Endothelial cell of umbilical vein (primary cell): ENCODE measurements around the gene USP48. TPM values are rescaled to one million over a fixed set of nuclear protein-coding genes. Genes with fewer than 3 reads are reported as not detected.

Experiments used
- BruUV-seq: library from RNA; stranded (reverse); fragments of 400-500 nt; replicated peaks from 2 replicates; lab custom pipeline; 2021; lab: Mats Ljungman, UMichigan
- CTCF ChIA-PET: fragments of 300-600, 350-600 bp; sonication (Branson Sonifier 250); formaldehyde crosslinking; loops from one replicate; lab custom pipeline; 2021; ENCODE audit warnings: antibody characterized with exemption, inconsistent platforms; lab: Charles Lee
- POLR2A ChIA-PET: fragments of 300-600, 350-600 bp; sonication (Branson Sonifier 250); formaldehyde crosslinking; loops from one replicate; lab custom pipeline; 2021; ENCODE audit warnings: antibody characterized with exemption, inconsistent platforms; lab: Charles Lee
- DNase-seq: peaks from one replicate; pipeline ENCODE4 v3.0.0-alpha.2; 2011; ENCODE audit warnings: low read depth, low spot score
- FAIRE-seq: peaks from 2 replicates; lab custom pipeline; 2011; peaks lifted over from hg19 to GRCh38; lab: Jason Lieb, UNC
- H2AFZ ChIP-seq: 2 replicates; pipeline ENCODE4 v1.6.0; 2012; ENCODE audit warnings: low read depth, low read length, control low read depth, inconsistent platforms
- H3K27ac ChIP-seq: 2 replicates; pipeline ENCODE4 v1.5.1; 2011; ENCODE audit warnings: low read depth, mild to moderate bottlenecking, control low read depth, low read length, moderate library complexity; ENCODE audit not compliant: insufficient read depth
- H3K27me3 ChIP-seq, 2 experiments: 2 replicates each; pipeline versions ENCODE4 v1.6.0 to v1.6.1; 2011; ENCODE audit warnings: low read length in 2 of 2, mixed read lengths in 1 of 2; ENCODE audit not compliant: control insufficient read depth in 2 of 2, insufficient read depth in 2 of 2
- H3K36me3 ChIP-seq, 2 experiments: 2 replicates in 1 of 2; 3 replicates in 1 of 2; pipeline ENCODE4 v1.5.1; 2011; ENCODE audit warnings: low read length in 2 of 2, mild to moderate bottlenecking in 1 of 2, moderate library complexity in 1 of 2; ENCODE audit not compliant: control insufficient read depth in 2 of 2, insufficient read depth in 2 of 2; ENCODE audit errors: extremely low read depth in 1 of 2
- H3K4me1 ChIP-seq: 3 replicates; pipeline ENCODE4 v1.5.1; 2011; ENCODE audit warnings: mild to moderate bottlenecking, low read length; ENCODE audit not compliant: control insufficient read depth, insufficient read depth; ENCODE audit errors: extremely low read depth
- H3K4me2 ChIP-seq: 2 replicates; pipeline ENCODE4 v1.6.1; 2011; ENCODE audit warnings: low read length, control low read depth, mixed read lengths; ENCODE audit not compliant: insufficient read depth
- H3K4me3 ChIP-seq, 3 experiments: fragments of 200-600 bp in 1 of 3; sonication (generic), shearing (Covaris generic) in 1 of 3; replicated peaks in 1 of 3; 2 replicates each; pipeline ENCODE4 v1.5.1; 2011 to 2016; ENCODE audit warnings: control low read depth in 3 of 3, low read length in 3 of 3, mild to moderate bottlenecking in 2 of 3, inconsistent platforms in 1 of 3, low read depth in 1 of 3, moderate library complexity in 1 of 3; ENCODE audit not compliant: insufficient read depth in 1 of 3
- H3K79me2 ChIP-seq: 2 replicates; pipeline ENCODE4 v1.6.0; 2012; ENCODE audit warnings: low read length, inconsistent platforms; ENCODE audit not compliant: control insufficient read depth, insufficient read depth
- H3K9ac ChIP-seq: replicated peaks from 2 replicates; pipeline ENCODE3; 2011; ENCODE audit warnings: low read length, control low read depth; ENCODE audit not compliant: insufficient read depth; ENCODE audit errors: extremely low read depth
- H3K9me1 ChIP-seq: replicated peaks from 3 replicates; pipeline ENCODE4 v1.6.0; 2011; ENCODE audit warnings: mild to moderate bottlenecking, low read length; ENCODE audit not compliant: control insufficient read depth, insufficient read depth; ENCODE audit errors: extremely low read depth
- H3K9me3 ChIP-seq: replicated peaks from 2 replicates; pipeline ENCODE4 v1.5.1; 2012; ENCODE audit warnings: low read length, inconsistent platforms; ENCODE audit not compliant: control insufficient read depth, insufficient read depth
- H4K20me1 ChIP-seq: replicated peaks from 2 replicates; pipeline ENCODE3; 2011; ENCODE audit warnings: mild to moderate bottlenecking, low read length; ENCODE audit not compliant: control insufficient read depth, insufficient read depth; ENCODE audit errors: extremely low read depth
- CTCF ChIP-seq, 2 donors: IDR thresholded peaks; 1 replicate in 1 of 2; 2 replicates in 1 of 2; pipeline ENCODE4 v1.5.1; 2011; ENCODE audit warnings: low read length in 2 of 2, mild to moderate bottlenecking in 2 of 2, moderate library complexity in 2 of 2, control low read depth in 1 of 2, inconsistent platforms in 1 of 2, low read depth in 1 of 2; ENCODE audit not compliant: insufficient read depth in 1 of 2; ENCODE audit errors: extremely low read depth in 1 of 2
- POLR2A ChIP-seq: IDR thresholded peaks from 2 replicates; pipeline ENCODE4 v1.6.1; 2012; ENCODE audit warnings: low read depth, mild to moderate bottlenecking, control low read depth, low read length
- POLR2AphosphoS5 ChIP-seq: IDR thresholded peaks from 2 replicates; pipeline ENCODE4 v1.6.1; 2012; ENCODE audit warnings: low read depth, mild to moderate bottlenecking, control low read depth, low read length, moderate library complexity; ENCODE audit not compliant: insufficient read depth
- dilution Hi-C: fragments of 300-500 bp; cut with MboI; formaldehyde crosslinking; loops from one replicate; pipeline ENCODE4 v1.15.0; 2019; ENCODE audit warnings: low sequenced_read_pairs; ENCODE audit not compliant: extremely low pct_ligation_motif_present
- intact Hi-C: fragments of 100-400 bp; cut with micrococcal nuclease; formaldehyde crosslinking; loops from one replicate; pipeline ENCODE4 v1.10.0; 2022
- polyA plus RNA-seq, 4 experiments: library from polyadenylated mRNA; depleted of rRNA in 3 of 4; stranded (reverse) in 3 of 4; unstranded in 1 of 4; fragments of >200 nt; gene quantifications; 2 replicates each; pipeline versions ENCODE4 v1.2.1 to v1.2.3, GENCODE V29; 2011 to 2012; ENCODE audit warnings: missing spikeins in 1 of 4
- total RNA-seq: library from RNA; stranded (reverse); gene quantifications from 2 replicates; pipeline ENCODE4 v1.2.3, GENCODE V29; 2021

The USP48 gene
- total and polyA plus RNA-seq, 2 donors (not counting 3 experiments of a cell fraction or from before 2014, with no cell fraction given) = 27.2 to 149 TPM

- no peaks in the 10 kb centered on the region for H3K4me1 ChIP-seq
- H3K9ac ChIP-seq = no peak overlapping the region
- CTCF ChIA-PET = interaction anchor here (0.6 to 5.4 kb wide), 15 partner anchors 12 to 407 kb away, joined by 3 to 90 read pairs (median 4); partner anchors contain the start of gene ALPL
- no peak overlapping the region for H3K27ac ChIP-seq
- peak; percentile 70 for DNase-seq
- peak; percentile 54 for TF ChIP-seq POLR2AphosphoS5
- no peak for TF ChIP-seq POLR2A
- TF ChIP-seq CTCF (IDR thresholded peaks at IDR 0.05; ENCODE audit: extremely low read depth in 1 of 2, insufficient read depth in 1 of 2, low read depth in 1 of 2, low read length in 2 of 2) = peak; percentile 87 to 92
- BruUV-seq = no TSS peak
- POLR2A ChIA-PET = no interaction called here
- intact Hi-C loops = loop anchor here (1.0 to 2.0 kb wide), 5 partner anchors 11 to 289 kb away; no protein-coding TSS in a partner anchor
- no peaks in the 10 kb centered on the region for H3K36me3 ChIP-seq
- dilution Hi-C loops = no loop called here
- H2AFZ ChIP-seq = no peak overlapping the region
- no peak overlapping the region for H3K4me3 ChIP-seq
- no peaks in the 10 kb centered on the region for H4K20me1 ChIP-seq
- no peaks in the 10 kb centered on the region for H3K79me2 ChIP-seq
- H3K4me2 ChIP-seq = no peak overlapping the region
- no peaks in the 10 kb centered on the region for H3K9me1 ChIP-seq
- peak; percentile 69 for FAIRE-seq
- H3K27me3 ChIP-seq = peaks cover 7% of the 10 kb centered on the region in 2 experiments
- no peaks in the 10 kb centered on the region for H3K9me3 ChIP-seq
Measured at GRCh38 chr1:21659099-21659923, 123.6 kb downstream of the USP48 start.
